Gastroesophageal sphincter (tissue), 3 donors: ENCODE data around the gene ELMOD3.
"Not testable (repeated sequence)": the region's sequence is repeated elsewhere in the genome, so short reads cannot be mapped to it uniquely, and the experiment has no call there.

Source experiments
- CTCF ChIP-seq, 4 experiments: fragments of 200-600 bp in 2 of 4; fragments of 450-650 bp in 2 of 4; sonication (generic) in 1 of 4; IDR thresholded peaks; one replicate each; pipeline ENCODE4 v1.5.1; 2017 to 2019; ENCODE audit warnings: antibody characterized with exemption in 4 of 4, mild to moderate bottlenecking in 2 of 4, moderate library complexity in 2 of 4
- EP300 ChIP-seq: sonication (generic); formaldehyde crosslinking; IDR thresholded peaks from one replicate; pipeline ENCODE4 v1.6.1; 2017; ENCODE audit warnings: antibody characterized with exemption, mild to moderate bottlenecking
- POLR2A ChIP-seq, 2 donors: fragments of 450-650 bp; IDR thresholded peaks; one replicate each; pipeline ENCODE4 v1.6.1; 2017; ENCODE audit warnings: antibody characterized with exemption in 2 of 2, mild to moderate bottlenecking in 2 of 2, moderate library complexity in 1 of 2

GRCh38 chr2:85315921-85316320 lies 38.6 kb upstream of the ELMOD3 start:
- not testable (repeated sequence) for TF ChIP-seq CTCF (IDR thresholded peaks at IDR 0.05); POLR2A (IDR thresholded peaks at IDR 0.05); EP300
